HG02884 (cell line): Measurements from ENCODE around the gene FAM171A1.
A peak's percentile ranks its signal among the peaks of the same experiment; 100 is the strongest.
"Not testable (repeated sequence)": the region's sequence is repeated elsewhere in the genome, so short reads cannot be mapped to it uniquely, and the experiment has no call there.

Experiments used
- ATAC-seq: cut with Tn5 transposase; IDR thresholded peaks from one replicate; pipeline ENCODE4 v1.9.1; 2021; ENCODE audit warnings: mild to moderate bottlenecking, moderate library complexity; ENCODE audit not compliant: unreplicated experiment

FAM171A1 gene

GRCh38 chr10:15220445-15220844 lies 150.6 kb downstream of the FAM171A1 start:
- ATAC-seq: no peak

- no peak for ATAC-seq
Measured at GRCh38 chr10:15216700-15217099, 154.4 kb downstream of the FAM171A1 start.

GRCh38 chr10:15214237-15214636 lies 156.9 kb downstream of the FAM171A1 start:
- ATAC-seq: no peak

- no peak for ATAC-seq
Measured at GRCh38 chr10:15213461-15213861, 157.6 kb downstream of the FAM171A1 start.

GRCh38 chr10:15211464-15211979 lies 159.6 kb downstream of the FAM171A1 start:
- no peak for ATAC-seq

- no peak for ATAC-seq
Measured at GRCh38 chr10:15210521-15210920, 160.6 kb downstream of the FAM171A1 start.

- ATAC-seq: peak; percentile 71
Measured at GRCh38 chr10:15209827-15210509, 161.1 kb downstream of the FAM171A1 start.

- ATAC-seq: no peak
Measured at GRCh38 chr10:15208221-15208620, 162.9 kb downstream of the FAM171A1 start.

- ATAC-seq: not testable (repeated sequence)
Measured at GRCh38 chr10:15207410-15207809, 163.7 kb downstream of the FAM171A1 start.

- ATAC-seq: no peak
Measured at GRCh38 chr10:15202639-15203038, 168.4 kb downstream of the FAM171A1 start.

GRCh38 chr10:15202301-15202621 lies 168.8 kb downstream of the FAM171A1 start:
- ATAC-seq: not testable (repeated sequence)

- no peak for ATAC-seq
Measured at GRCh38 chr10:15201589-15202300, 169.3 kb downstream of the FAM171A1 start.

- no peak for ATAC-seq
Measured at GRCh38 chr10:15200626-15201025, 170.5 kb downstream of the FAM171A1 start.

GRCh38 chr10:15197911-15198310 lies 173.2 kb downstream of the FAM171A1 start:
- ATAC-seq: no peak

GRCh38 chr10:15197276-15197675 lies 173.8 kb downstream of the FAM171A1 start:
- no peak for ATAC-seq

GRCh38 chr10:15196021-15196834 lies 174.9 kb downstream of the FAM171A1 start:
- no peak for ATAC-seq

GRCh38 chr10:15189133-15189885 lies 181.8 kb downstream of the FAM171A1 start:
- ATAC-seq: peak; percentile 50

GRCh38 chr10:15188603-15189002 lies 182.5 kb downstream of the FAM171A1 start:
- no peak for ATAC-seq

GRCh38 chr10:15183689-15184481 lies 187.2 kb downstream of the FAM171A1 start:
- ATAC-seq: no peak
